ENCODE measurements around the gene NEDD4.

GRCh38 chr15:55827204-55827603, 166.2 kb downstream of the NEDD4 start:
- no peak for TF ChIP-seq EZH2 (IDR thresholded peaks at IDR 0.05; ENCODE audit: borderline replicate concordance, insufficient read depth, low read length, poor library complexity, severe bottlenecking)
- no peak for TF ChIP-seq CTCF (IDR thresholded peaks at IDR 0.05; ENCODE audit: poor library complexity, severe bottlenecking)
- TF ChIP-seq POLR2AphosphoS5 (IDR thresholded peaks at IDR 0.05) = no peak

All from neural cell (in vitro differentiated cells).